GM08714 (cell line): ENCODE measurements around the gene DYNC1I1.

ENCODE experiments used
- H3K4me3 ChIP-seq: fragments of 200-500 bp; sonication (Bioruptor generic); 2 replicates; pipeline ENCODE4 v1.5.1; 2014; ENCODE audit warnings: mild to moderate bottlenecking, low read length, inconsistent platforms
- ZNF274 ChIP-seq: IDR thresholded peaks from 2 replicates; pipeline ENCODE4 v1.6.1; 2012; ENCODE audit warnings: mild to moderate bottlenecking, low read depth, low read length

Gene DYNC1I1

GRCh38 chr7:95805909-95806308 lies 33.6 kb downstream of the DYNC1I1 start:
- TF ChIP-seq ZNF274: no peak
- no peak overlapping the region for H3K4me3 ChIP-seq

- no peak overlapping the region for H3K4me3 ChIP-seq
- TF ChIP-seq ZNF274: no peak
These were observed 36.0 kb downstream of the DYNC1I1 start for GRCh38 chr7:95808396-95808795.

- no peak for TF ChIP-seq ZNF274
- H3K4me3 ChIP-seq: no peak overlapping the region
These were observed 39.6 kb downstream of the DYNC1I1 start for GRCh38 chr7:95811846-95812445.

DNA sequence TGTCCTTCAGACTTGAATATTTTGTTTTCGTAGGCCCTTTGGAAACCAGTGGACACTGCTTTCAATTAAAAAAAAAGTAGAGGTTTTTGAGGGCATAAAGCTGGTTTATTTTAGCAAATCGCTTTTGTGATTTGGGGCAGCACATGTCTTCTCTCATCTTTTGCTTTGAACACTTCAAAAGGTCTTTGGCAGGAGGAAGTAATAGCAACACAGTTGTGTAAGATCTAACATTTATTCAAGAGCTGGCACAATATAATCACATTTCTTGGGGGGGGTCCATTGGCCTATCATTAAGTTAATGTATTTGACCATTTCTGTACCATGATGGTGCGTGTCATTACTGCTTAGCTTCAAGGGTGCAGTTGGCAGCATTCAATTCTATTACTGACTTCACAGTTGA lies 42.4 kb downstream of the DYNC1I1 start:
- TF ChIP-seq ZNF274: no peak
- H3K4me3 ChIP-seq: no peak overlapping the region

DNA sequence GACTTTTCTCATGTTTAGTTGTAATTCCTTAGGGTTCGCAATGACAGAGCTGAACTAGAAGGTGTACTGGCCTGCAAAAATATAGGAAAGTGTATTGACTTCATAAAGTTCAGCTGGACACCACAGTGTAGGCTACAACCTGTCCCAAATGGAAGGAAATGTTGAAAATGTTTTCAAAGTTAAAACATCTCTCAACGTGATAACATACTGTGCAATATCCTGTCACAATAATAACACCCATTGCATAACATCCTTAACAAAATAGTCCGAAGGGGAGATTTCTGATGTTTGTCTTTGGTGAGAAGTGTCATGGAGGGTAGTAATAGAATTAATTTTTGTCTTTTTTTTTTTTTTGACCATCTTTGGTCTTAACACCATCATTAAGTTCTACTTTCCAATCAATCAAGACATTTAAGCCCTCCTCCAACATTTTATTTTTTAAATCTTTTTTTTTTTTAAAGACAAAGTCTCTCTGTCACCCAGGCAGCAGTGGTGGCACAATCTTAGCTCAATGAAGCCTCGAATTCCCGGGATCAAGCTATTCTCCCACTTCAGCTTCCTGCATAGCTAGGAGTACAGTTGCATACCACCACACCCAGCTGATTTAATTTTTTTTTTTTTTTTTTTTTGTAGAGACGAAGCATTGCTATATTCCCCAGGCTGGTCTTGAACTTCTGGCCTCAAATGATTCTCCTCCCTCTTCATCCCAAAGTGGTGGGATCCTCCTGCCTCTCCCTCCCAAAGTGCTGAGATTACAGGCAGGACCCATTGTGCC lies 45.7 kb downstream of the DYNC1I1 start:
- H3K4me3 ChIP-seq: no peak overlapping the region
- no peak for TF ChIP-seq ZNF274

DNA sequence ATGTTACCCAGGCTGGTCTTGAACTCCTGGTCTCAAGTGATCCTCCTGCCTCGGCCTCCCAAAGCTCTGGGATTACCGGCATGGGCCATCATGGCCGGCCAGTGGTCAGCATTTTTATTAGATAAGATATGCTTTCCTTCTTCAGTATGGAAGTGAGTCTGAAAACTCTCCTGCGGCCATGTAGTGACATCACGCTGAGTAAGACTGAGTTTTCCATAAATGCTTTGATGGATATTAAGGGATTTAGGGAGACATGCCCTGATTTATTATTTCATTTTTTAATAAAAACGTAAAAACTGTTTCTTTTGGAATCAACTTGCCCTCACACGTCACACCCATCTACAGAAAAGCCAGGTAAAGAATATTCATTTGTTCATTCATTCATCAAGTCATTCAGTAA lies 48.4 kb downstream of the DYNC1I1 start:
- no peak for TF ChIP-seq ZNF274
- H3K4me3 ChIP-seq: no peak overlapping the region

- TF ChIP-seq ZNF274: no peak
- H3K4me3 ChIP-seq: no peak overlapping the region
These were observed 50.4 kb downstream of the DYNC1I1 start for GRCh38 chr7:95822717-95823116.

DNA sequence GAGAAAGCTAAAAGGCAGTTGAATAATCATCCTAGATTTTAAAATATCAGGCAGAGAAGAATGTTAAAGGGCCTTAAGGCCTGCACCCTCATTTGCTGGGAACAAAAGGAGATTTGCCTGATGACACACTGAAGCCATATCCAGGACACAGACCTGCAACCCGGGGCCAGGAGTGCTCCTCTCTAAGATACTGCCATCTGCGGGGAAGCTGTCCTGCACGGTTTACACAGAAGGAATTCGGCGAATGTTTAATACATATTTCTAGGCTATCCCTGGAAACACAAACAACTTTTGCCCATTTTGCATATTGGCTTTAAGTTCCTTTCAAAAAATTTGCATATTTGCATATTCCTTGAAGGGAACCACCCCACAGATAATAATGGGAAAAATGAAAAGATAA lies 52.3 kb downstream of the DYNC1I1 start:
- no peak overlapping the region for H3K4me3 ChIP-seq
- TF ChIP-seq ZNF274: no peak

- no peak for TF ChIP-seq ZNF274
These were observed 56.8 kb downstream of the DYNC1I1 start for GRCh38 chr7:95828824-95829790.

DNA sequence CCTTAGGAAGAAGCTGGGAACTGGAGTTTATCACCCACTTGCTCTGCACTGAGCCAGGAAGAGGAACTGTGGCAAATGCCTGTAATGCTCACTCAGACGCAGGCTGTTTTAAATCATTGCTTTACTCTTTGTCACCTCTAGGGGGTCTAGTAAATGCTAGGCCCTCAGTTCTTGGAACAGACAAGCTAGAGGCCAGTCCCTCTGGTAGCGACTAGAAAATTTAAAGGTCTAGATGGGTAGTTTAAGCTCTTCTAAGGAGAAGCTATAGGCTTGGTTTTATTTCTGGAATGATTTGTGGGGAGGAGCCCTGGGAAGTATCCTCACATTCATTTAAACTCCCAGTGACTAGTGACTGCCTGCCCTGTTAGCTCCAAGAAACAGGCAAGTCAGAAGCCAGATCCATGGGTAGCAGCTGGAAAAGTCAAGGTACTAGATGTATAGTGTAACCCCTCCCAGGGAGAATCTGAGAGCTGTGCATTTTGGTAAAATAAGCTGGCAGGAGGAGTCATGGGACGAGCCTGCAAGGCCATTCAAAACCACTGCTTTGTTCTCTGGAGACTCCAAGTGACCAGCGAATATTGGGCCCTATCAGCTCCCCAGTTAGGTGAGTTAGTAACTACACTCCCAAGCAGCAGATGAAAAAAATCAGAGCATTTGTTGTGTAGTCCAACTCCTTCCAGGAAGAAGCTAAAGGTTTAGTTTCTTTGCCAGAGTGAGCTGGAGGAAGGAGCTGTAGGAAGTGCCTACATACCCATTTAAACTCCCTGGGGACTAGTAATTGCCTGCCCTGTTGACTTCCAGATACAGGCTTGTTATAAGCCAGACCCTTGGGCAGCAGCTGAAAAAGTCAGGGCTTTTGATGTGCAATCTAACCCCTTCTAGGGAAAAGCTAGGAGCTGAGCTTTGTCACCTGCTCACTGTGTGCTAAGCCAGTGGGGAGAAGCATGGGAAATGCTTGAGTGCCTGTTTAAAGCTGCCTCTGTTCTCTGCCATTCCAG lies 68.9 kb downstream of the DYNC1I1 start:
- TF ChIP-seq ZNF274: no peak
- H3K4me3 ChIP-seq: no peak overlapping the region

More at GRCh38 chr7:95828824-95829790, 56.8 kb downstream of the DYNC1I1 start:
- H3K4me3 ChIP-seq: no peak overlapping the region

DNA sequence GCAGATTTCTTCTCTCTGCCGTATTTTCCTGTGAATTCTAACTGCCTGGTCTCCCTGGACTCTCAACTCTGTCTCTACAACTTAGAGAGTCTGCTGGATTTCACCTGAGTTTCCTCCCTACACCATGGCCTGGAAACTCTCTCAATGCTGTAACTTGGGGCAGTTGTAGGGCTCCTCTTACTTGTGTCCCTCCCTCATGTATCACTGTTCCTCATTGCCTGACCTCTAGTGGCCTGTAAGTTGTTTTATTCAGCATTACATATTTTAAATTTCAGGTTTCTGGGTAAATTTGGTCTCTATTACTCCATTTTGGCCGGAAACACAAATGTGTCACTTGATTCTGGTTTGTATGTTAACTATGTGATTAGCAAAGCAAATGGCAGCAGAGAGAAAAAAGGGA lies 70.9 kb downstream of the DYNC1I1 start:
- no peak for TF ChIP-seq ZNF274
- H3K4me3 ChIP-seq: no peak overlapping the region

GRCh38 chr7:95845007-95845406 lies 72.7 kb downstream of the DYNC1I1 start:
- no peak for TF ChIP-seq ZNF274
- H3K4me3 ChIP-seq: no peak overlapping the region

GRCh38 chr7:95847061-95847460 lies 74.7 kb downstream of the DYNC1I1 start:
- no peak overlapping the region for H3K4me3 ChIP-seq
- no peak for TF ChIP-seq ZNF274
